Right lung (tissue), 5 donors: Measurements from ENCODE around the gene MADD. TPM values are rescaled to one million over a fixed set of nuclear protein-coding genes. Genes with fewer than 3 reads are reported as not detected.

Experiments used
- polyA plus RNA-seq, 5 donors: library from polyadenylated mRNA; unstranded; fragments of 120-200 nt; gene quantifications; one replicate each; pipeline versions ENCODE4 v1.2.1 to v1.2.3, GENCODE V29; 2013; ENCODE audit warnings: inconsistent platforms in 1 of 5, low replicate concordance in 1 of 5; ENCODE audit not compliant: insufficient read length in 5 of 5, insufficient read depth in 1 of 5

MADD gene
- polyA plus RNA-seq, 5 donors = 41.9 to 60.4 (median 47.2) TPM

Other genes starting within 250 kb of the MADD start
- gene ARFGAP2, start 93.3 kb upstream of the MADD start, polyA plus RNA-seq = 10 to 100 TPM; 76.2 to 95.2 (median 91.0) TPM
- 10 to 100 TPM; 35.4 to 67.1 (median 54.2) TPM for gene PACSIN3, start 83.7 kb upstream of the MADD start, polyA plus RNA-seq
- 10 to 100 TPM; 20.5 to 28.2 (median 24.5) TPM for gene DDB2, start 55.2 kb upstream of the MADD start, polyA plus RNA-seq
- gene ACP2, start 21.3 kb upstream of the MADD start, polyA plus RNA-seq = 10 to 100 TPM; 33.8 to 43.1 (median 36.5) TPM
- gene NR1H3, start 12.1 kb upstream of the MADD start, polyA plus RNA-seq = 10 to 100 TPM; 39.7 to 57.9 (median 53.0) TPM
- under 1 TPM in 1 of 5 donors, not detected in 4; 0.03 TPM for gene MYBPC3, start 82.6 kb downstream of the MADD start, polyA plus RNA-seq
- 1 to 10 TPM; 4.0 to 8.8 (median 5.2) TPM for gene SPI1, start 108.4 kb downstream of the MADD start, polyA plus RNA-seq
- 10 to 100 TPM; 23.0 to 54.0 (median 35.4) TPM for gene SLC39A13, start 138.5 kb downstream of the MADD start, polyA plus RNA-seq
- gene PSMC3, start 156.3 kb downstream of the MADD start, polyA plus RNA-seq = 100 to 1,000 TPM; 120 to 156 (median 139) TPM
- 1 to 10 TPM in 1 of 5 donors, under 1 TPM in 4; 0.29 to 5.1 (median 0.37) TPM for gene RAPSN, start 179.0 kb downstream of the MADD start, polyA plus RNA-seq